PFSK-1 (cell line): ENCODE results near the gene HNF4A.

Experiments used
- FOXP2 ChIP-seq: optimal IDR thresholded peaks from 2 replicates; pipeline ENCODE3; 2011; ENCODE audit warnings: borderline replicate concordance, control low read depth, inconsistent platforms; ENCODE audit not compliant: insufficient read depth; ENCODE audit errors: extremely low read length, extremely low read depth
- POLR2AphosphoS5 ChIP-seq: IDR thresholded peaks from 2 replicates; pipeline ENCODE4 v1.6.1; 2012; ENCODE audit warnings: low read depth, mild to moderate bottlenecking, control low read depth, low read length, moderate library complexity
- SIN3A ChIP-seq: IDR thresholded peaks from 2 replicates; pipeline ENCODE4 v1.6.1; 2012; ENCODE audit warnings: mild to moderate bottlenecking, low read length, moderate library complexity, borderline replicate concordance; ENCODE audit not compliant: insufficient read depth
- TAF1 ChIP-seq: IDR thresholded peaks from 2 replicates; pipeline ENCODE4 v1.6.1; 2012; ENCODE audit warnings: low read length, control low read depth, borderline replicate concordance; ENCODE audit not compliant: insufficient read depth
- TF ChIP-seq, protein P1 (sequence below), 2 experiments: IDR thresholded peaks; 2 replicates each; pipeline versions ENCODE4 v1.6.1 to v1.8.0; 2011 to 2012; ENCODE audit warnings: low read depth in 2 of 2, low read length in 2 of 2, control low read depth in 1 of 2, inconsistent platforms in 1 of 2, mild to moderate bottlenecking in 1 of 2, moderate library complexity in 1 of 2; ENCODE audit not compliant: insufficient read depth in 1 of 2

- peak; percentile 97 for TF ChIP-seq POLR2AphosphoS5
- peak; percentile 91; the same call in 1 of the 2 replicates for TF ChIP-seq TAF1
- TF ChIP-seq SIN3A: no peak
- TF ChIP-seq, protein P1, sequence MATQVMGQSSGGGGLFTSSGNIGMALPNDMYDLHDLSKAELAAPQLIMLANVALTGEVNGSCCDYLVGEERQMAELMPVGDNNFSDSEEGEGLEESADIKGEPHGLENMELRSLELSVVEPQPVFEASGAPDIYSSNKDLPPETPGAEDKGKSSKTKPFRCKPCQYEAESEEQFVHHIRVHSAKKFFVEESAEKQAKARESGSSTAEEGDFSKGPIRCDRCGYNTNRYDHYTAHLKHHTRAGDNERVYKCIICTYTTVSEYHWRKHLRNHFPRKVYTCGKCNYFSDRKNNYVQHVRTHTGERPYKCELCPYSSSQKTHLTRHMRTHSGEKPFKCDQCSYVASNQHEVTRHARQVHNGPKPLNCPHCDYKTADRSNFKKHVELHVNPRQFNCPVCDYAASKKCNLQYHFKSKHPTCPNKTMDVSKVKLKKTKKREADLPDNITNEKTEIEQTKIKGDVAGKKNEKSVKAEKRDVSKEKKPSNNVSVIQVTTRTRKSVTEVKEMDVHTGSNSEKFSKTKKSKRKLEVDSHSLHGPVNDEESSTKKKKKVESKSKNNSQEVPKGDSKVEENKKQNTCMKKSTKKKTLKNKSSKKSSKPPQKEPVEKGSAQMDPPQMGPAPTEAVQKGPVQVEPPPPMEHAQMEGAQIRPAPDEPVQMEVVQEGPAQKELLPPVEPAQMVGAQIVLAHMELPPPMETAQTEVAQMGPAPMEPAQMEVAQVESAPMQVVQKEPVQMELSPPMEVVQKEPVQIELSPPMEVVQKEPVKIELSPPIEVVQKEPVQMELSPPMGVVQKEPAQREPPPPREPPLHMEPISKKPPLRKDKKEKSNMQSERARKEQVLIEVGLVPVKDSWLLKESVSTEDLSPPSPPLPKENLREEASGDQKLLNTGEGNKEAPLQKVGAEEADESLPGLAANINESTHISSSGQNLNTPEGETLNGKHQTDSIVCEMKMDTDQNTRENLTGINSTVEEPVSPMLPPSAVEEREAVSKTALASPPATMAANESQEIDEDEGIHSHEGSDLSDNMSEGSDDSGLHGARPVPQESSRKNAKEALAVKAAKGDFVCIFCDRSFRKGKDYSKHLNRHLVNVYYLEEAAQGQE (IDR thresholded peaks at IDR 0.05; ENCODE audit: insufficient read depth in 1 of 2, low read depth in 2 of 2, low read length in 2 of 2): no peak
- peak; percentile 95 for TF ChIP-seq FOXP2
These were observed 120.4 kb downstream of the HNF4A start, which contains the start of gene TTPAL for GRCh38 chr20:44475694-44476560.
